ENCODE measurements around the gene COBL.

The COBL gene

DNA sequence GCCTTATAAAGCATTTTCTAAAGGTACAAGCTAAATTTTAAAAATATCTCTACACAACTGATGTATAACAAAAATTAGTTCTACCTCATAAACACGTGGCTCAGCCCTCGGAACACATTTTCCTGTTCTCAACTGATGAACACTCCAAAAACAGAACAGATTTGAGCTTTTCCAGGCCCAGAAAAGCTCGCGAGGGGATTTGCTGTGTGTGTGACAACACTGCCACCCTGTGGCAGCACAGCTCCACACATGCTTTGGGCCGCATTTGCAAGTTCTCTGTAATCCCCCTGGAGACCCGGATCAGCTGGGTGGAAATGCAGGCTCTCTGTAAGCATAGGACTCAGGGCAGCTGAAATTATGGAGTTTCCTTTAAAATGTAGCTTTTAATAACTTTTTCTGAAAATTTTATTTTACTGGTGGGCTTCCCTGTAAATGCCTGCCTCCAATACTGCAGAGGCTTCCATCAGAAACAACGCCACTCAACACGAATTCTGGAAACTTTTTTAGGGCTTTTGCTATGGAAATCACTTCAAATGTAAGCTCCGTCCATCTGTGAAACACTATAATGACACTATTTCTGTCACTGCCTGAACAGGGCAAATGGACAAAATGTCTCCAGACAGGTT is 155.5 kb downstream of the COBL start:
- peak; percentile 71 for DNase-seq (ENCODE audit: low read depth)
- TF ChIP-seq, protein P1, sequence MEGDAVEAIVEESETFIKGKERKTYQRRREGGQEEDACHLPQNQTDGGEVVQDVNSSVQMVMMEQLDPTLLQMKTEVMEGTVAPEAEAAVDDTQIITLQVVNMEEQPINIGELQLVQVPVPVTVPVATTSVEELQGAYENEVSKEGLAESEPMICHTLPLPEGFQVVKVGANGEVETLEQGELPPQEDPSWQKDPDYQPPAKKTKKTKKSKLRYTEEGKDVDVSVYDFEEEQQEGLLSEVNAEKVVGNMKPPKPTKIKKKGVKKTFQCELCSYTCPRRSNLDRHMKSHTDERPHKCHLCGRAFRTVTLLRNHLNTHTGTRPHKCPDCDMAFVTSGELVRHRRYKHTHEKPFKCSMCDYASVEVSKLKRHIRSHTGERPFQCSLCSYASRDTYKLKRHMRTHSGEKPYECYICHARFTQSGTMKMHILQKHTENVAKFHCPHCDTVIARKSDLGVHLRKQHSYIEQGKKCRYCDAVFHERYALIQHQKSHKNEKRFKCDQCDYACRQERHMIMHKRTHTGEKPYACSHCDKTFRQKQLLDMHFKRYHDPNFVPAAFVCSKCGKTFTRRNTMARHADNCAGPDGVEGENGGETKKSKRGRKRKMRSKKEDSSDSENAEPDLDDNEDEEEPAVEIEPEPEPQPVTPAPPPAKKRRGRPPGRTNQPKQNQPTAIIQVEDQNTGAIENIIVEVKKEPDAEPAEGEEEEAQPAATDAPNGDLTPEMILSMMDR (IDR thresholded peaks at IDR 0.05; ENCODE audit: insufficient read depth, low read depth, low read length, missing control alignments): peak; percentile 92
- H3K4me3 ChIP-seq (ENCODE audit: low read depth, low read length): no peak overlapping the region

DNA sequence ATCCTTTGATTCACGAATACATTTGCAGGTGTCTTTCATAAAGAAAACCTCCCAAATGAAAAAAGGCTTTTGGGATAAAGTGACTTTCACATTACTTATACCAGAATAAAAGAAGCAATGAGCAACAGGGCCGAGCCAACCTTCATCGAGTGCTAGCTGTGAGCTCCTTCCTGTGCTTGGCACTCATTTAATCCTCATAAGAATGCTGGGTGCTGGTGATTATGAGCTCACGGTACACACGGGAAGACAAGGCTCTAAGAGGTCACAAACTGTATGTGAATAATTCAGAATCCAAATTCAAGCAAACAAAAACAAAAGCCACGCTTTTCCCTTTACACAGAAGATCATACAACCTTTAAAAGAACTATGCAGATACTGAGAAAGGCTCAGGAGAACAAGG is 156.2 kb downstream of the COBL start:
- DNase-seq (ENCODE audit: low read depth): no peak
- TF ChIP-seq, protein P1 (IDR thresholded peaks at IDR 0.05; ENCODE audit: insufficient read depth, low read depth, low read length, missing control alignments): no peak
- H3K4me3 ChIP-seq (ENCODE audit: low read depth, low read length): no peak overlapping the region

DNA sequence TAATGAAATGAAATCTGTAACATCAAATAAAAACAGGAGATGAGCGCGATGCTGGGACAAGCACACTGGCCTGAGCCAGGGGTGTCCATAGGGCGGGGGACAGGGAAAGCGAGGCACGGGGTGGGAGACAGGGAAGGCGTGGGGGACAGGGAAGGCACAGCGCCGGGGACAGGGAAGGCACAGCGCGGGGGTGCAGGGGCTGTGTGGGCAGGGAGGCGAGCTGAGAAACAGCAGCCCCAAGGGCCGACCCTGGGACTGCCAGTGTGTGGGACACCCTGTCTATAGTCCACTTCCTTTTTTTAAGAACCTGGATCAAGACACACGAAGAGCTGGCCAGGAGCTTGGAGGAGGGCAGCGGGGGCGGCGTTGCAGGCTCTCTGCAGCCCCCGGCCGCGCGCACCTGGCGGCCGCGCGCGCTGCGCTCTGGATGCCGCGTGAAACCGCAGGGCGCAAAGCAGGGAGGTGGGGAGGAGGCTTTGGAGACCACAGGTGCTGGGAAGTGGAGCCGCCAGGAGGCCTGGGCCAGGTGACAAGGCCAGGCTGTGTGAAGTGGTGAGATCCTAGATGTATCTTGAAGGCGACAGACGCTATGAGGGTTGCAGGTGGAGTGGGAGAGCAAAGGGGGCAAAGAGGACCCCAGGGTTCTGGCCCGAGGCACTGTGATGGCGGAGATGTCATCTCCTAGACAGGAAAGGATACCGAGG is 157.7 kb downstream of the COBL start:
- H3K4me3 ChIP-seq (ENCODE audit: low read depth, low read length): no peak overlapping the region
- TF ChIP-seq, protein P1 (IDR thresholded peaks at IDR 0.05; ENCODE audit: insufficient read depth, low read depth, low read length, missing control alignments): no peak
- no peak for DNase-seq (ENCODE audit: low read depth)

DNA sequence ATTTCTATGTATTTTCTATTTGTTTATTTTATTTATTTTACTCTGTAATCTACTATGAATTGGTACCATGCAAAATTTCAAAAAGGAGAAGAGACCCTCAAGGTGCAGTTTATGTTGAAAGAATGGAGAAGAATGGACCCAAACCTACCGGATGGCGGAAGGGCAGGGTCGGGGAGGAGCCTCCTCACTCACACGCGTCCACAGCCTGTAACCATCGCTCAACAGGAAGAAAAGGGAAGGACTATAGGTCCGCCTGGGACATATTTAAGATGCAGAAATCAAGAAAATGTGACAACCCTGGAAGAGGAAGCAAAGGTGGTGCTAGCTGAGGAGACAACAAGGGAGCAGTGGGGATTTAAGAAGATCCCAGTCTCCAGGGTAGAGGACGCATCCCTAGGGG is 158.4 kb downstream of the COBL start:
- no peak overlapping the region for H3K4me3 ChIP-seq (ENCODE audit: low read depth, low read length)
- TF ChIP-seq, protein P1 (IDR thresholded peaks at IDR 0.05; ENCODE audit: insufficient read depth, low read depth, low read length, missing control alignments): no peak
- no peak for DNase-seq (ENCODE audit: low read depth)

DNA sequence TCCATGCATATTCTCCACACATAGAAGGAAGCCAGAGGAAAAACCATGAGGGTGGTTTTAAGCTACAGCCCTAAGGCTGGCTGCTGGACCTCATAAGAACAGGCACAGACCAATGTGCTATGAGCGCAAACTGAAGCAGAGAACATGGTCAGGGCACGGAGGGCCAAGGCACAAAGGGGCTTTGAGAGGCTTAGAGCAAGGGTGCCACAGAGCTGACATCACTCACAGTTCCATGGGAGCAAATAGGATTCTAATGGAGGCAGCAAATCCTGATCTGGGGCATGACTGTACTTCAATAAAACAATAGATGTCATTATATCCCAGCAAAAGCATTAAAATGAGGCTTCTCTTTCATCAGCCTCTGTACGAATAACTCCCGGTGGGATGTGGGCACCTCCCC is 162.4 kb downstream of the COBL start:
- TF ChIP-seq, protein P1 (IDR thresholded peaks at IDR 0.05; ENCODE audit: insufficient read depth, low read depth, low read length, missing control alignments): no peak
- no peak for DNase-seq (ENCODE audit: low read depth)
- no peak overlapping the region for H3K4me3 ChIP-seq (ENCODE audit: low read depth, low read length)

DNA sequence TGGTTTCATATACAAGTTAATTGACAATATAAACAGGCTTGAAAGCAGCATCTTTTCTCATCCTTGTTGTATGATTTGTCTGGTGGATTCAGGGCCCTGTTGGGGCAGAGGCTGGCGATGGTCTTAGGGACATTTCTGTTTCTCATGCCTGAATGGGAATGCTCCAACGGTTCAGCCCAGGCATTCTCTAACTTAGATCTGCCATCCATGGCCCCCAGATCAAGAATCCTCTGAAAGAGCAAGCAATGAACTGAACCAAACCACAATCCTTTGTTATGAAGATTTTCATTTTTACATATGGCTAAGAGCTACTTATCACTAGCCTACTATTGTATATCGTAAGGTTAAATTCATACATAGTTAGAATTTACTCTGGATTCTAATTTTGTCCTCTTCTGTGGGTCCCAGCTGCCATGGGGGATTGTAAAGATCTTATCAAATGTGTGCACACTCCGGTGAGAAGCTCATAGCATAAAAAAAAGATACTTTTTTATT is 163.9 kb downstream of the COBL start:
- no peak overlapping the region for H3K4me3 ChIP-seq (ENCODE audit: low read depth, low read length)
- no peak for DNase-seq (ENCODE audit: low read depth)
- TF ChIP-seq, protein P1 (IDR thresholded peaks at IDR 0.05; ENCODE audit: insufficient read depth, low read depth, low read length, missing control alignments): no peak
